Measurements from ENCODE around the gene UQCR10. TPM values are rescaled to one million over a fixed set of nuclear protein-coding genes. Genes with fewer than 3 reads are reported as not detected.

Gene UQCR10
- total and polyA plus RNA-seq, 9 donors = 24.2 to 93.1 (median 56.4) TPM

GRCh38 chr22:29739346-29739875 lies 27.8 kb upstream of the UQCR10 start:
- DNase-seq = no peak
- Histone ChIP-seq H3K4me3 (no peak overlapping the region), H3K36me3 (no peaks in the 10 kb centered on the region), H3K9me3 (no peaks in the 10 kb centered on the region), H3K27me3 (no peaks in the 10 kb centered on the region), H3K27ac (no peak overlapping the region), H3K4me1 (ENCODE audit: insufficient read depth) (no peaks in the 10 kb centered on the region)
- 86 to 90% (median 89%) methylated on average over 17 of the region's 17 CpGs for WGBS, 3 donors
- intact Hi-C loops (cut with DNase I) = no loop called here
- TF ChIP-seq CTCF (IDR thresholded peaks at IDR 0.05) (no peak), EP300 (IDR thresholded peaks at IDR 0.05) (no peak), POLR2A (IDR thresholded peaks at IDR 0.05) (no peak)

- intact Hi-C loops (cut with DNase I) = loop anchor here in 1 of 4 donors (2.0 kb wide), 1 partner anchor 37 kb away; no protein-coding TSS in a partner anchor
- H3K27me3 ChIP-seq = no peaks in the 10 kb centered on the region
- TF ChIP-seq EP300 (IDR thresholded peaks at IDR 0.05) (no peak), POLR2A (IDR thresholded peaks at IDR 0.05) (no peak), CTCF (IDR thresholded peaks at IDR 0.05) (no peak)
- H3K9me3 ChIP-seq = no peaks in the 10 kb centered on the region
- H3K36me3 ChIP-seq = no peaks in the 10 kb centered on the region
- 87 to 96% (median 95%) methylated on average over 5 of the region's 5 CpGs for WGBS, 3 donors
- H3K4me3 ChIP-seq = no peak overlapping the region
- no peak for DNase-seq
- no peaks in the 10 kb centered on the region for H3K4me1 ChIP-seq (ENCODE audit: insufficient read depth)
- H3K27ac ChIP-seq = no peak overlapping the region
These were observed 27.0 kb upstream of the UQCR10 start for GRCh38 chr22:29740216-29740615.

- Histone ChIP-seq H3K4me3 (no peak overlapping the region), H3K9me3 (no peaks in the 10 kb centered on the region), H3K27me3 (no peaks in the 10 kb centered on the region), H3K4me1 (ENCODE audit: insufficient read depth) (no peaks in the 10 kb centered on the region), H3K36me3 (no peaks in the 10 kb centered on the region), H3K27ac (no peak overlapping the region)
- intact Hi-C loops (cut with DNase I) = loop anchor here in 1 of 4 donors (2.0 kb wide), 1 partner anchor 39 kb away; no protein-coding TSS in a partner anchor
- no peak for DNase-seq
- no peak for TF ChIP-seq CTCF (IDR thresholded peaks at IDR 0.05)
- TF ChIP-seq EP300 (IDR thresholded peaks at IDR 0.05) = no peak
- TF ChIP-seq POLR2A (IDR thresholded peaks at IDR 0.05) = no peak
- WGBS, 3 donors = 85 to 93% (median 88%) methylated on average over 2 of the region's 2 CpGs
These were observed 25.2 kb upstream of the UQCR10 start for GRCh38 chr22:29741926-29742325.

GRCh38 chr22:29742326-29742725 lies 24.8 kb upstream of the UQCR10 start:
- Histone ChIP-seq H3K9me3 (no peaks in the 10 kb centered on the region), H3K36me3 (no peaks in the 10 kb centered on the region), H3K27ac (no peak overlapping the region), H3K4me3 (no peak overlapping the region), H3K27me3 (no peaks in the 10 kb centered on the region), H3K4me1 (ENCODE audit: insufficient read depth) (no peaks in the 10 kb centered on the region)
- intact Hi-C loops (cut with DNase I) = no loop called here
- no peak for DNase-seq
- WGBS, 3 donors = 75 to 79% (median 77%) methylated on average over 13 of the region's 13 CpGs
- TF ChIP-seq CTCF (IDR thresholded peaks at IDR 0.05) (no peak), POLR2A (IDR thresholded peaks at IDR 0.05) (no peak), EP300 (IDR thresholded peaks at IDR 0.05) (no peak)
